ENCODE measurements around the gene PRRC2C. TPM values are rescaled to one million over a fixed set of nuclear protein-coding genes. Genes with fewer than 3 reads are reported as not detected.

Gene PRRC2C
- total and polyA plus RNA-seq, 5 donors from 2014 or later = 24.7 to 371 (median 37.5) TPM

DNA sequence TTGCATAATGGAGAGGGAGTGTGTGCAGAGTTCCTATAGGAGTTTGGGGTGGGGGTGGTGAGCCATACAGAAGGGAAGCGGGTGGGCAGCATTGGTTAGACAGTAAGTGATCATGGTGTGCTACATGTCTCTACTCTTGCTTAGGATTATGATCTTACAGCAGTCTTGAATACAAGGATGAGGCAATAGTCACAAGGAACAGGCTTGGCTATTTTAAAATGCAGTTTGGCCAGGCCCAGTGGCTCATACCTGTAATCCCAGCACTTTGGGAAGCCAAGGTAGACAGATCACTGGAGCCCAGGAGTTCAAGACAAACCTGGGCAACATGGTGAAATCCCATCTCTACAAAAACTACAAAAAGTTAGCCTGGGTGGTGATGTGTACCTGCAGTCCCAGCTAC, 154.9 kb downstream of the PRRC2C start:
- ATAC-seq (ENCODE audit: low read depth in 2 of 2) = no peak
- Histone ChIP-seq H3K9me3 (ENCODE audit: control insufficient read depth in 2 of 2, low read length in 2 of 2) (no peaks in the 10 kb centered on the region), H3K4me1 (ENCODE audit: control insufficient read depth, insufficient read depth, low read length, poor library complexity, severe bottlenecking) (peaks cover 4% of the 10 kb centered on the region), H3K4me3 (ENCODE audit: low read depth, low read length) (no peak overlapping the region), H3K36me3 (ENCODE audit: control insufficient read depth, insufficient read depth, low read length) (no peaks in the 10 kb centered on the region), H3K27ac (ENCODE audit: insufficient read depth, low read length, poor library complexity, severe bottlenecking) (no peak overlapping the region), H3K27me3 (ENCODE audit: control insufficient read depth, insufficient read depth, low read length) (no peaks in the 10 kb centered on the region)
- DNase-seq = no peak
- Mint-ChIP-seq H3K36me3 (no peaks in the 10 kb centered on the region), H3K27ac (no peak overlapping the region), H3K9me3 (no peaks in the 10 kb centered on the region), H3K4me3 (no peak overlapping the region), H3K4me1 (peaks cover 0 to 6% (median 3%) of the 10 kb centered on the region in 4 donors), H3K27me3 (peaks cover 15% of the 10 kb centered on the region)

DNA sequence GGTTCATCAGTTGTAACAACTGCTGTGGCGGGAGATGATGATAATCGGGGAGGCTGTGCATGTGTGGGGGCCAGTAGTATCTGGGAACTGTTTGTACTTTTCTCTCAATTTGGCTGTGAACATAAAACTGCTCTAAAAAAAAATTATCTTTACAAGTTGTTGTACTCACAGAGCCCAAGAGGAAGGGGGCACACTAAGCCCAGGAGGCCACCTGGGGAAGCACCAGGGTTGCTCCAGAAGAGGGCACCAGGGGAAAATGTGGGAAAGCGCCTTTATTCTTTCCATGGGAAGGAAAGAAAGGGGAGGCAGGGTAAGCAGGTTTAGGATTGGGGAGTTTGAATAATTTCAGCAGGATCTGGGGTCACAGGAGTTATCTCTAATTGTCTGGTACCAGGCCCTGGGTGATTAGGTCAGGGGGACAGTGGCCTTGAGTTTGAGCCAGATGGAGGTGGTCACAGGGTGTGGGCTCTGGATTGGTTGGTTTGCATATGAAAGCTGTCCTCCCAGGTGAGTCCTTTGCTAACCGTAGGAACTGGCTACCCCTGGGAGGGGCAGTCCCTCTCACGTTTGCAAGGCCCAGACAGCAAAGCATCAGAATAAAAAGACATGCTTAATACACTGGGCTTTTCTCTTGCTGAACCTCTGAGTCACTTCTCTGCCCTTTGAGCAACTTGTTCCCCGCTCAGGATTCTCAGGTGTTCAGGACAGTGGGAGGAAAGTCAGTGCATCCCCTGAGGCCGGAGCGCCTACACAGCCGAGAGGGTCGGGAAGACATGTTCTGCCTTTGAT, 155.9 kb downstream of the PRRC2C start:
- Histone ChIP-seq H3K9me3 (ENCODE audit: control insufficient read depth in 2 of 2, low read length in 2 of 2) (no peaks in the 10 kb centered on the region), H3K27ac (ENCODE audit: insufficient read depth, low read length, poor library complexity, severe bottlenecking) (no peak overlapping the region), H3K36me3 (ENCODE audit: control insufficient read depth, insufficient read depth, low read length) (no peaks in the 10 kb centered on the region), H3K4me1 (ENCODE audit: control insufficient read depth, insufficient read depth, low read length, poor library complexity, severe bottlenecking) (peaks cover 4% of the 10 kb centered on the region), H3K4me3 (ENCODE audit: low read depth, low read length) (no peak overlapping the region), H3K27me3 (ENCODE audit: control insufficient read depth, insufficient read depth, low read length) (no peaks in the 10 kb centered on the region)
- H3K27me3 Mint-ChIP-seq = peaks cover 15% of the 10 kb centered on the region
- no peak overlapping the region for H3K4me3 Mint-ChIP-seq
- H3K36me3 Mint-ChIP-seq = no peaks in the 10 kb centered on the region
- no peak for DNase-seq
- H3K9me3 Mint-ChIP-seq = peaks cover 0 to 1% (median 0%) of the 10 kb centered on the region in 7 donors
- peaks cover 0 to 6% (median 3%) of the 10 kb centered on the region in 4 donors for H3K4me1 Mint-ChIP-seq
- no peak overlapping the region for H3K27ac Mint-ChIP-seq
- no peak for ATAC-seq (ENCODE audit: low read depth in 2 of 2)

DNA sequence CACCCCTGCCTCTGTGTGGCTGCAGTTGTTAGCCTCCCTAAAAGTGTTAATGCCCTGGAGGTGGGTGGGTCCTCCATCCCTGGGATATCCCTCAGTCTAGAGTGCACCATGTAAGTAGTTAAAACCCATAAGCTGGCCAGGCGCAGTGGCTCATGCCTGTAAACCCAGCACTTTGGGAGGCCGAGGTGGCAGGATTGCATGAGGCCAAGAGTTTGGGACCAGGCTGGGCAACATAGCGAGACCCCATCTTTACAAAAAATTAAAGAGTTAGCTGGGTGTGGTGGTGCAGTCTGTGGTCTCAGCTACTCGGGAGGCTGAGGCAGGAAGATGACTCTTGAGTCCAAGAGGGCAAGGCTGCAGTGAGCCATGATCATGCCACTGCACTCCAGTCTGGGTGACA, 156.9 kb downstream of the PRRC2C start:
- Histone ChIP-seq H3K9me3 (ENCODE audit: control insufficient read depth in 2 of 2, low read length in 2 of 2) (no peaks in the 10 kb centered on the region), H3K4me1 (ENCODE audit: control insufficient read depth, insufficient read depth, low read length, poor library complexity, severe bottlenecking) (peaks cover 4% of the 10 kb centered on the region), H3K27me3 (ENCODE audit: control insufficient read depth, insufficient read depth, low read length) (no peaks in the 10 kb centered on the region), H3K36me3 (ENCODE audit: control insufficient read depth, insufficient read depth, low read length) (no peaks in the 10 kb centered on the region), H3K27ac (ENCODE audit: insufficient read depth, low read length, poor library complexity, severe bottlenecking) (no peak overlapping the region), H3K4me3 (ENCODE audit: low read depth, low read length) (no peak overlapping the region)
- ATAC-seq (ENCODE audit: low read depth in 2 of 2) (no peak), DNase-seq (no peak)
- Mint-ChIP-seq H3K27ac (no peak overlapping the region), H3K27me3 (peaks cover 11% of the 10 kb centered on the region), H3K4me1 (peaks cover 0 to 6% (median 3%) of the 10 kb centered on the region in 4 donors), H3K4me3 (no peak overlapping the region), H3K9me3 (peaks cover 0 to 1% (median 0%) of the 10 kb centered on the region in 7 donors), H3K36me3 (no peaks in the 10 kb centered on the region)

Other genes with a start within 250 kb of the PRRC2C start
- gene FMO1, start 237.0 kb upstream of the PRRC2C start, total RNA-seq = not detected
- gene FMO1, start 237.0 kb upstream of the PRRC2C start, polyA plus RNA-seq = not detected
- gene FMO4, start 171.3 kb upstream of the PRRC2C start, total RNA-seq = 2.0 TPM
- 1 to 10 TPM; 2.7 to 4.9 (median 3.7) TPM for gene FMO4, start 171.3 kb upstream of the PRRC2C start, polyA plus RNA-seq
- gene MYOCOS, start 136.7 kb downstream of the PRRC2C start, total RNA-seq = not detected
- not detected for gene MYOCOS, start 136.7 kb downstream of the PRRC2C start, polyA plus RNA-seq
- gene MYOC, start 167.2 kb downstream of the PRRC2C start, total RNA-seq = not detected
- not detected for gene MYOC, start 167.2 kb downstream of the PRRC2C start, polyA plus RNA-seq

Data from CD4-positive, CD25-positive, alpha-beta regulatory T cell (primary cell).